HUES64 (cell line): ENCODE measurements around the gene IQGAP2.
A peak's percentile ranks its signal among the peaks of the same experiment; 100 is the strongest.

Source experiments
- H3K27ac ChIP-seq: 2 replicates; pipeline ENCODE4 v1.7.0; 2013; ENCODE audit warnings: low read depth, low read length, inconsistent platforms
- H3K27me3 ChIP-seq: 2 replicates; pipeline ENCODE4 v1.6.1; 2013; ENCODE audit warnings: mild to moderate bottlenecking, low read length; ENCODE audit not compliant: insufficient read depth
- H3K36me3 ChIP-seq: 2 replicates; pipeline ENCODE4 v1.6.1; 2013; ENCODE audit warnings: mild to moderate bottlenecking, low read length; ENCODE audit not compliant: insufficient read depth
- H3K4me1 ChIP-seq: 2 replicates; pipeline ENCODE4 v1.6.1; 2013; ENCODE audit warnings: mild to moderate bottlenecking, low read length, moderate library complexity; ENCODE audit not compliant: insufficient read depth
- H3K4me3 ChIP-seq: 2 replicates; pipeline ENCODE4 v1.5.1; 2013; ENCODE audit warnings: mild to moderate bottlenecking, low read length, moderate library complexity
- H3K9ac ChIP-seq: 2 replicates; pipeline ENCODE4 v1.6.1; 2013; ENCODE audit warnings: mild to moderate bottlenecking, low read depth, low read length
- H3K9me3 ChIP-seq: 2 replicates; pipeline ENCODE4 v1.6.1; 2013; ENCODE audit warnings: low read depth, low read length; ENCODE audit not compliant: insufficient read depth
- WGBS: fragments of 150-250, 120-280 bp; methylation state at CpG from one replicate; pipeline ENCODE4 v1.1.7; 2013; ENCODE audit warnings: missing lambda C conversion rate; 5-methylcytosine and 5-hydroxymethylcytosine counted together

Gene IQGAP2

DNA sequence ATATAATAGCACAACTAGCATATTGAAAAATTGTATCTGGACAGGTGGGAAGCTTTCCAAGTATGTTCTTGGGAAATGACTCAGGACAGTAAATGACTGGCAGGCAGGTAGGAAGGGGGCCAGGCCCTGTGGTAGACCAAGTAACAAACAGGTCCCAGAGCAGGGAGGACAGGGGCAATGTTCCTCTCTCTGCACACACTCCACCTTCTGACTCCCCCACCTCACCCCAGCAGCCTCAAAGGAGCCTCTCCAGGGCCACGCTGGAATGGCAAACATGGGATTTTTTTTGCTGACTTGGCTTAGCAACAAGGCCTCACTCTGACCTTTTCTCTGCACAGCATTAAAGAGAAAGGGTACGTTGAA is 31.1 kb upstream of the IQGAP2 start:
- Histone ChIP-seq H3K27ac (no peak overlapping the region), H3K36me3 (no peaks in the 10 kb centered on the region)
- WGBS, result 69% methylated on average over 2 of the region's 2 CpGs

GRCh38 chr5:76372323-76373054 is 30.6 kb upstream of the IQGAP2 start:
- no peak overlapping the region for H3K4me3 ChIP-seq
- peak overlapping the region; percentile 32 for H3K27ac ChIP-seq
- H3K9ac ChIP-seq, result no peak overlapping the region
- no peaks in the 10 kb centered on the region for H3K36me3 ChIP-seq
- no peaks in the 10 kb centered on the region for H3K9me3 ChIP-seq
- 62% methylated on average over 11 of the region's 11 CpGs for WGBS
- peaks cover 7% of the 10 kb centered on the region; the same call in 1 of the 2 replicates for H3K4me1 ChIP-seq
- H3K27me3 ChIP-seq, result no peaks in the 10 kb centered on the region

More for the DNA sequence above, 31.1 kb upstream of the IQGAP2 start:
- Histone ChIP-seq H3K9ac (no peak overlapping the region), H3K4me1 (peaks cover 7% of the 10 kb centered on the region; the same call in 1 of the 2 replicates), H3K27me3 (no peaks in the 10 kb centered on the region), H3K4me3 (no peak overlapping the region), H3K9me3 (no peaks in the 10 kb centered on the region)

GRCh38 chr5:76376148-76376865 is 26.8 kb upstream of the IQGAP2 start:
- H3K9ac ChIP-seq, result no peak overlapping the region
- peaks cover 14% of the 10 kb centered on the region for H3K4me1 ChIP-seq
- H3K27ac ChIP-seq, result no peak overlapping the region
- 98% methylated on average over 3 of the region's 3 CpGs for WGBS
- no peak overlapping the region for H3K4me3 ChIP-seq
- H3K9me3 ChIP-seq, result no peaks in the 10 kb centered on the region
- H3K36me3 ChIP-seq, result no peaks in the 10 kb centered on the region
- no peaks in the 10 kb centered on the region for H3K27me3 ChIP-seq

GRCh38 chr5:76376866-76377230 is 26.2 kb upstream of the IQGAP2 start:
- no peak overlapping the region for H3K9ac ChIP-seq
- peaks cover 14% of the 10 kb centered on the region for H3K4me1 ChIP-seq
- H3K27me3 ChIP-seq, result no peaks in the 10 kb centered on the region
- no peak overlapping the region for H3K27ac ChIP-seq
- H3K4me3 ChIP-seq, result no peak overlapping the region
- WGBS, result 92% methylated on average over 3 of the region's 3 CpGs
- H3K9me3 ChIP-seq, result no peaks in the 10 kb centered on the region
- no peaks in the 10 kb centered on the region for H3K36me3 ChIP-seq

DNA sequence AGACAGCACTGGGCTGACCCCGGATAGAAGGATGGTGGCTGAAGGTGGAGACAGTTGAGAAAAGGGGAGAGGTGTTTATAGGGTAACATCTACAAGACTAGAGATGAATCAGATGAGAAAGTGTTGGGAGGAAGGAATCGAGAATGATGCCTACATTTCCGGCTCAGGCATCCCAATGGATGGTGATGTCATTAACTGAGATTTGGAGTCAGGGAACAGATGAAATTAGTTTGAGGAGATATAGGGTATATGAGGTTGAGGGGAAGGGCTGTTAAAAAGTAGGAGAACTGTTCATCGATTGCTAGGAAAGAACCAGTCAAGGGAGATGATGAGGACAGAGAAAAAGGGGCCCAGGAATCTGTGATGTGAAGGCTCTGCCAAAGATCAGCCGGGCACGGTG is 24.7 kb upstream of the IQGAP2 start:
- no peak overlapping the region for H3K9ac ChIP-seq
- no peaks in the 10 kb centered on the region for H3K27me3 ChIP-seq
- WGBS, result 94% methylated on average over 6 of the region's 6 CpGs
- H3K36me3 ChIP-seq, result no peaks in the 10 kb centered on the region
- no peak overlapping the region for H3K27ac ChIP-seq
- peaks cover 7% of the 10 kb centered on the region; the same call in 1 of the 2 replicates for H3K4me1 ChIP-seq
- no peaks in the 10 kb centered on the region for H3K9me3 ChIP-seq
- no peak overlapping the region for H3K4me3 ChIP-seq

GRCh38 chr5:76379316-76379715 is 23.8 kb upstream of the IQGAP2 start:
- WGBS, result 85% methylated on average over 5 of the region's 5 CpGs

GRCh38 chr5:76379855-76380254 is 23.2 kb upstream of the IQGAP2 start:
- no peaks in the 10 kb centered on the region for H3K36me3 ChIP-seq
- WGBS, result 93% methylated on average over 1 of the region's 1 CpG
- peaks cover 7% of the 10 kb centered on the region; the same call in 1 of the 2 replicates for H3K4me1 ChIP-seq
- H3K9ac ChIP-seq, result no peak overlapping the region
- no peak overlapping the region for H3K27ac ChIP-seq
- no peak overlapping the region for H3K4me3 ChIP-seq
- no peaks in the 10 kb centered on the region for H3K9me3 ChIP-seq
- no peaks in the 10 kb centered on the region for H3K27me3 ChIP-seq

More at GRCh38 chr5:76379316-76379715, 23.8 kb upstream of the IQGAP2 start:
- Histone ChIP-seq H3K27ac (no peak overlapping the region), H3K4me3 (no peak overlapping the region), H3K9ac (no peak overlapping the region), H3K27me3 (no peaks in the 10 kb centered on the region), H3K9me3 (no peaks in the 10 kb centered on the region), H3K36me3 (no peaks in the 10 kb centered on the region), H3K4me1 (peaks cover 7% of the 10 kb centered on the region; the same call in 1 of the 2 replicates)

- H3K9ac ChIP-seq, result no peak overlapping the region
- H3K4me1 ChIP-seq, result peaks cover 7% of the 10 kb centered on the region; the same call in 1 of the 2 replicates
- whole genome bisulfite sequencing, result 73% methylated on average over 7 of the region's 7 CpGs
- H3K4me3 ChIP-seq, result no peak overlapping the region
- H3K27me3 ChIP-seq, result no peaks in the 10 kb centered on the region
- no peak overlapping the region for H3K27ac ChIP-seq
- no peaks in the 10 kb centered on the region for H3K36me3 ChIP-seq
- no peaks in the 10 kb centered on the region for H3K9me3 ChIP-seq
Measured at GRCh38 chr5:76380346-76381066, 22.6 kb upstream of the IQGAP2 start.

DNA sequence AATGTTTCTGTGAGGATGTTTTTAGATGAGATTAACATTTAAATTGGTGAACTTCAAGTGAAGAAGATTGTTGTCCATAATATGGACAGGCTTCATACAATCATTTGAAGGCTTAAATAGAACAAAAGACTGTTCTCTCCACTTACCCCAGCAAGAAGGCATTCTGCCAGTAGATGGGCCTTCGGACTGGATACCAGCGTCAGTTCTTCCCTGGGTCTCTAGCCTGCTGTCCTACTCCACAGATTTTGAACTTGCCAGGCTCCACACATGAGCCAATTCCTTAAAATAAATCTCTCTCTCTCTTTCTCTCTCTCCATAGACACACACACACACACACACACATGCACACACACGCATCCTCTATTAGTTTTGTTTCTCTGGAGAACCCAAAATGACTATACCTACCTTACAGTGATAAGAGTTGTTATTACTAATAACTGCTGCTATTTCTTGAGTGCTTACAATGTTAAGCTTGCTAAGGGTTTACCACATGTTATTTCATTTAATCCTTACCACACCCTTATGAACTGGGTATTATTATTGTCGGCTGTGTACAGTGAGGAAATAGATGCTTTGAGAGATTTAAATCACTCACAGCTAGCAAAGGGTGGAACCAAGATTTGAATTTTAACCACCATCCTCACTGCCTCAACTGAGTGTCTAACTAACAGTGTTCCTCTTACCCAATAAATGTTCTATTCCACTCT is 19.8 kb upstream of the IQGAP2 start:
- Histone ChIP-seq H3K9ac (no peak overlapping the region), H3K27ac (no peak overlapping the region), H3K4me3 (no peak overlapping the region), H3K9me3 (no peaks in the 10 kb centered on the region), H3K4me1 (peaks cover 7% of the 10 kb centered on the region; the same call in 1 of the 2 replicates), H3K27me3 (no peaks in the 10 kb centered on the region), H3K36me3 (no peaks in the 10 kb centered on the region)
- WGBS, result 95% methylated on average over 4 of the region's 4 CpGs

DNA sequence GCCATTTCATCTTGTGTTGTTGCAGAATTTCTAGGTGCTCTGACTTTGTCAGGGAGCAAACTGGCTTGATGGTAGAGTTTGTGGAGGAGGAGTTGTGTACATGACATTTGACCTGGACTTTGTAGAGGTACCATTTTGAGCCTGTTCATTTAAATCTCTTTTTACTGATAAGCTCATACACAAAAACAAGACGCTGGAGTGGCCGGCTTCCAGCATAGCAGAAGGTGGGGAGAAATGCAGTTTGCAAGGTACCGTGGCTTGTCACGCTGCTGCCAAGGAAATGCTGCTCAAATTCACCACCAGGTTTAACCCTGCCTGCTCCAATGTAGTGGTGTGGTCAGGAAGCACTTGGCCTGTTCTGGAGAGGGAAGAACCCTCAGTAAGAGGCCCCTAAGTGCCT is 18.9 kb upstream of the IQGAP2 start:
- Histone ChIP-seq H3K9me3 (no peaks in the 10 kb centered on the region), H3K4me3 (no peak overlapping the region), H3K4me1 (peaks cover 13% of the 10 kb centered on the region; the same call in 1 of the 2 replicates), H3K36me3 (no peaks in the 10 kb centered on the region), H3K27ac (no peak overlapping the region), H3K9ac (no peak overlapping the region), H3K27me3 (no peaks in the 10 kb centered on the region)
- 64% methylated on average over 4 of the region's 4 CpGs for WGBS
